Glutamatergic neuron (in vitro differentiated cells): Measurements from ENCODE around the gene PNMA6F. TPM values are rescaled to one million over a fixed set of nuclear protein-coding genes. Genes with fewer than 3 reads are reported as not detected.

Source experiments
- DNase-seq: peaks from one replicate; pipeline ENCODE4 v3.0.0; 2022
- H3K27ac Mint-ChIP-seq: one replicate; pipeline ENCODE4 v1.8.0; 2020; ENCODE audit warnings: mild to moderate bottlenecking, mixed read lengths, inconsistent platforms; ENCODE audit not compliant: unreplicated experiment
- H3K27me3 Mint-ChIP-seq: one replicate; pipeline ENCODE4 v1.8.0; 2020; ENCODE audit warnings: mild to moderate bottlenecking, moderate library complexity, mixed read lengths, inconsistent platforms; ENCODE audit not compliant: unreplicated experiment
- H3K36me3 Mint-ChIP-seq: one replicate; pipeline ENCODE4 v1.8.0; 2020; ENCODE audit warnings: mild to moderate bottlenecking, mixed read lengths, inconsistent platforms; ENCODE audit not compliant: unreplicated experiment
- H3K4me1 Mint-ChIP-seq: one replicate; pipeline ENCODE4 v1.8.0; 2020; ENCODE audit warnings: mild to moderate bottlenecking, low read depth, mixed read lengths, inconsistent platforms; ENCODE audit not compliant: unreplicated experiment
- H3K4me3 Mint-ChIP-seq: one replicate; pipeline ENCODE4 v1.8.0; 2020; ENCODE audit warnings: mild to moderate bottlenecking, mixed read lengths, inconsistent platforms; ENCODE audit not compliant: unreplicated experiment
- H3K9me3 Mint-ChIP-seq: one replicate; pipeline ENCODE4 v1.8.0; 2020; ENCODE audit warnings: mild to moderate bottlenecking, moderate library complexity, mixed read lengths, inconsistent platforms; ENCODE audit not compliant: unreplicated experiment
- total RNA-seq: library from RNA; stranded (reverse); fragmentation: NEBNext Ultra II Directional; extraction: Animal tissue kit (Norgen Biotek cat#: 25700); gene quantifications from one replicate; pipeline ENCODE4 v1.2.1, GENCODE V29; 2021; ENCODE audit not compliant: unreplicated experiment
- TF ChIP-seq, protein P1 (sequence below): fragments of 200-600 bp; sonication (generic); IDR thresholded peaks from one replicate; pipeline ENCODE4 v1.5.0; 2021; ENCODE audit not compliant: partially characterized antibody, unreplicated experiment

PNMA6F gene
- total RNA-seq, 1 donor from 2014 or later = not detected

GRCh38 chrX:153318811-153319210, 2.8 kb downstream of the PNMA6F start:
- Mint-ChIP-seq H3K9me3 (no peaks in the 10 kb centered on the region), H3K27me3 (peaks cover 8% of the 10 kb centered on the region), H3K36me3 (no peaks in the 10 kb centered on the region), H3K4me3 (no peak overlapping the region), H3K27ac (no peak overlapping the region), H3K4me1 (no peaks in the 10 kb centered on the region)
- TF ChIP-seq, protein P1, sequence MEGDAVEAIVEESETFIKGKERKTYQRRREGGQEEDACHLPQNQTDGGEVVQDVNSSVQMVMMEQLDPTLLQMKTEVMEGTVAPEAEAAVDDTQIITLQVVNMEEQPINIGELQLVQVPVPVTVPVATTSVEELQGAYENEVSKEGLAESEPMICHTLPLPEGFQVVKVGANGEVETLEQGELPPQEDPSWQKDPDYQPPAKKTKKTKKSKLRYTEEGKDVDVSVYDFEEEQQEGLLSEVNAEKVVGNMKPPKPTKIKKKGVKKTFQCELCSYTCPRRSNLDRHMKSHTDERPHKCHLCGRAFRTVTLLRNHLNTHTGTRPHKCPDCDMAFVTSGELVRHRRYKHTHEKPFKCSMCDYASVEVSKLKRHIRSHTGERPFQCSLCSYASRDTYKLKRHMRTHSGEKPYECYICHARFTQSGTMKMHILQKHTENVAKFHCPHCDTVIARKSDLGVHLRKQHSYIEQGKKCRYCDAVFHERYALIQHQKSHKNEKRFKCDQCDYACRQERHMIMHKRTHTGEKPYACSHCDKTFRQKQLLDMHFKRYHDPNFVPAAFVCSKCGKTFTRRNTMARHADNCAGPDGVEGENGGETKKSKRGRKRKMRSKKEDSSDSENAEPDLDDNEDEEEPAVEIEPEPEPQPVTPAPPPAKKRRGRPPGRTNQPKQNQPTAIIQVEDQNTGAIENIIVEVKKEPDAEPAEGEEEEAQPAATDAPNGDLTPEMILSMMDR = no peak
- DNase-seq = no peak

- Mint-ChIP-seq H3K4me1 (no peaks in the 10 kb centered on the region), H3K27ac (no peak overlapping the region), H3K9me3 (no peaks in the 10 kb centered on the region), H3K36me3 (no peaks in the 10 kb centered on the region), H3K27me3 (peaks cover 8% of the 10 kb centered on the region), H3K4me3 (no peak overlapping the region)
- no peak for DNase-seq
- TF ChIP-seq, protein P1 = no peak
These were observed 3.4 kb downstream of the PNMA6F start for GRCh38 chrX:153317996-153318722.

- no peaks in the 10 kb centered on the region for H3K4me1 Mint-ChIP-seq
These were observed 4.3 kb downstream of the PNMA6F start for GRCh38 chrX:153317306-153317705.

DNA sequence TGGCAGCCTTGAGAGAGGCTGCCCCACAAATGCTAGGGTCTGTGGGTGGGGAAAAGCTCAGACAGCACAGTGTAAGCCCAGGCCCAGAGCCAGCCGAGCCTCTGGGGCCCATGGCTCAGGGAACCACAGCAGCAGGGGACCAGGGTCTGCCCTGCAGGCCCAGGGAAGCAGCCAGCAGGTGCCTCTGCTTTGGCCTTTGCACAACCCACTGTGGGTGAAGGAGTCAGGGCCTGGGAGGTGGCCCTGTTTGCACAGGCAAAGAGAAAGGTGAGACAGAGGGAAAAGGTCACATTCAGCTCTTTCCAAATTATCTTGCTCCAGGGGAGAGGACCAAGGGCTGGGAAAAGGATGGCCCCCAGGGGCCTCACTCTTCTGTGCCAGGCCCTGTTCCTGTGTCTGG, 8.7 kb downstream of the PNMA6F start:
- H3K27ac Mint-ChIP-seq = no peak overlapping the region
- H3K9me3 Mint-ChIP-seq = no peaks in the 10 kb centered on the region
- no peaks in the 10 kb centered on the region for H3K36me3 Mint-ChIP-seq
- no peaks in the 10 kb centered on the region for H3K4me1 Mint-ChIP-seq
- TF ChIP-seq, protein P1 = no peak
- DNase-seq = no peak
- no peak overlapping the region for H3K4me3 Mint-ChIP-seq
- peaks cover 3% of the 10 kb centered on the region for H3K27me3 Mint-ChIP-seq

More at GRCh38 chrX:153317306-153317705, 4.3 kb downstream of the PNMA6F start:
- Mint-ChIP-seq H3K4me3 (no peak overlapping the region), H3K27me3 (peaks cover 10% of the 10 kb centered on the region), H3K27ac (no peak overlapping the region), H3K36me3 (no peaks in the 10 kb centered on the region), H3K9me3 (no peaks in the 10 kb centered on the region)
- DNase-seq = no peak
- TF ChIP-seq, protein P1 = no peak

- TF ChIP-seq, protein P1 = no peak
- no peaks in the 10 kb centered on the region for H3K9me3 Mint-ChIP-seq
- no peak overlapping the region for H3K27ac Mint-ChIP-seq
- H3K4me3 Mint-ChIP-seq = no peak overlapping the region
- no peaks in the 10 kb centered on the region for H3K36me3 Mint-ChIP-seq
- no peaks in the 10 kb centered on the region for H3K4me1 Mint-ChIP-seq
- DNase-seq = no peak
- peaks cover 3% of the 10 kb centered on the region for H3K27me3 Mint-ChIP-seq
These were observed 9.5 kb downstream of the PNMA6F start for GRCh38 chrX:153312041-153312440.
